GM19455 (cell line): ENCODE measurements around the gene QRICH1.

ENCODE experiments used
- ATAC-seq: cut with Tn5 transposase; IDR thresholded peaks from one replicate; pipeline ENCODE4 v1.9.1; 2021; ENCODE audit not compliant: unreplicated experiment

The QRICH1 gene

DNA sequence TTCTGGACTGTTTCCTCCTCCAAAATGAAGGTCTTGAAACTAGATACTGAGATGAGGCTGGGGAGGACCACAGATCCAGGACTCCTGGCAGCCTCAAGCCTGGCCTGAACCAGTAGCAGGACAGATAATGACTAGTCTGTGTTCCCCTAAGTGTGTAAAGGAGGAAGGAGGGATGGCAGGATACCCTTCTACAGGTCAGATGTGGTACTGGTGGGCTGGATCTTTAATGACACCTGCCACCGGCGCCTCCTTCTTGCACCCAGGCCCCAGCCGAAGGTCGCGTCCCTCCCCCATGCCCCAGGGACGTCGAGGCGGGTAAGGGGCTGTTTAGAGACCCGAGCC, 26.2 kb upstream of the QRICH1 start:
- peak; percentile 4 for ATAC-seq

DNA sequence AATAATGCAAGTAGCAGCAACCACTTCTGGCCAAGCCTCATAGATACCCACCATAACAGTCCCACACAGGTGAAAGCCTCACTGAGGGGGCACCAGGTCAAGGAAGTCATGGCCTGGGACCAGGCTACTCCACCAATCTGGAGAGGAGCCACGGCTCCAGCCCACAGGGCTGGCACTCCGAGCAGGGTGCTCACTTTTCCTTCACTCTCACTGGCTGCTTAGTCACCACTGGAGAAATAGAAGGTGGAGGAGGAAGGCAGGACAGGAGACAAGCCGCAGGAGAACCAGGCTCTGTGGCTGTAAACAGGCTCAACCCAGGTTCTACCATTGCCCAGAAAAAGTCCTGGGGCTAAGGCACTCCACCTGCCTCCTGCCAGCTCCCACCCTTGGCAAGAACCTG, 25.6 kb upstream of the QRICH1 start:
- ATAC-seq = no peak

DNA sequence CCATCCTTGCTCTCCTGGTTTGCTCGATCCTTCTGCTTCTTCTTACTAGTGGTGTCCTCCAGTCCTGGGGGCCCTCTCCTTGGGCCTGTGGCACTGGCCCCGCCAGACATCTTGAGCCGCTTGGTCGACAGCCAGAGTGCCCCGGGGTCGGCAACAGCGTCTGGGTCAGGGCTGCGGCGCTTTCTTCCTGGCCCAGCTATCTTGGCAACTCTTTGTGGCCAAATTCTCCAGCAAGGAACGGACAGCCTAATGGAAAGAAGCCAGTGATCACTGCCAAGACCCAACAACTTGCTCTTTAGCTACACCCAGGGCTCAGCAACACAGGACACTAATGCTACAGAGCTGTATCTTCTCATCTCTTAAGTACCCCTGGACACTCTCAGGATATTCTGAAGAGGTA, 25.2 kb upstream of the QRICH1 start:
- no peak for ATAC-seq

DNA sequence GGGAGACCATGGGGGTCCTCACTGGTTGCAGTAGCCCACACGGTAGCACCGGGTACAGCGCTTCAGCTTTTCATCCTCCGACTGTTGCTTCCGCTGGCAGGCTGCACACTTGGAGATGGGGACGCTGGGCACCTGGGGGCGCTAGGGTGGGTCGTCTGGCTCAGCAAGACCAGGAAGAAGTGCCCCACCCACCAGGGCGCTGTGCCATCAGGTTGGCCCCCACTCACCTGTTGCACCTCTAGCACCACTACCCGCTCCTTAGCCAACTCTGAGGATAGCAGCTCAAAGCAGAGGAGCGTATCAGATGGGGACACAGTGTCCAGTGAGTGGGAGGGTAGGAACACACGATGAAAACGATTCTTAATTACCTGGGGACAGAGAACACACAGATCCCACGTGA, 18.4 kb upstream of the QRICH1 start:
- no peak for ATAC-seq

DNA sequence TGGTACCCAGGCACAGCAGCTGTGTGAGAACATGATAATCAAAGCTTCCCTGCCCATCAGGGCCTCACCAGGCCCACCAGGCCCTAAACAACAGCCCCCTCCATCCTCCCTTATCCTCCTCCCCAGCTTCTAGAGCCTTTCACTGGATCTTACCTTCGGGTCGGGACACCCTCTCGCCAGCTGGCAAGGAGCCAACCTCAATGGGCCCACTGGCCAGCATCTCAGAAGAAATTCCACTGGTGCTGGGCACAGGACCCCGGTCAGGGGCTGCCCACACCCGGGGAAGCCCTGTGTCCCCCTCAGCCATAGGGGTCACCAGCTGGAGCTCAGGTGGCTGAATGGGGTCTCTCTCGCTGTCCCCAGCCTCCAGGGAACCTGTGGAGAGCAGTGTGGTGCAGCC, 17.5 kb upstream of the QRICH1 start:
- ATAC-seq = no peak

DNA sequence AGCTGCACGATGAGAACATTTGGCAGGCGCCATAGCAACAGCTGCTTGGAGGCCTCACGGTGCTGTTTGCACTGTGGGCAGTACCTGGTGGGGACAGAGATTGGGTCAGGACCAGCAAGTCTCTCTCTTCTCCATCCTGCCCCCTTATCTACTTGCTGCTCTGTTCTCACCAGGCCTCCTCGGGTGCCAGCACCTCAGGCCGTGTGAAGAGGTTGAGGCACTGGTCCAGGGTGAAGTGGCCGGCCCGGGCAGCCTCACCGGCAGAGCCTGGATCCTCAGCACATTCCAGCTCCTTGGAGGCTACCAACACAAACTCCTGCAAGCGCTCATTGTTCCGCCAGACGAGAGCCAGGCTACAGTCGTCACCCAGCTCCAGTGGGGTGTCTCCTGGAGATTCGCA, 16.9 kb upstream of the QRICH1 start:
- no peak for ATAC-seq

DNA sequence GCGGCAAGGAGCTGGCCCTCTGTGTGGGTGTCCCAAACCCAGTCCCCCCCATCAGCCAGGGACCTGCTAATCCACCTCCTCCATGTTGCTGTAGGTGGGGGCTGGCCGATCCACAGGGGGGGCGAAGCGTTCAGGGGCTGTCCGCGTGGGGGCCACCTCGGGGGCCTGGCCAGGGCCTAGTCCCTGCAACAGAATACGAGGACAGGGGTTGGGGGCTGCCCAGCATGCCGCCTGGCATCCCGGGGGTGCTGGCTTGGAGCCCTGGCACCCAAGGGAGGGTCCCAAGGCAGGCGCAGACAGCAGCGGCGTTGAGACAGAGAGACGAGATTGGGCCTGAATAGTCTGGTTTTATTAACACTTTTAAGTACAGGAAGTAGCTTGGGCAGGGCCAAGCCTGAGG, 14.5 kb upstream of the QRICH1 start:
- ATAC-seq = no peak

DNA sequence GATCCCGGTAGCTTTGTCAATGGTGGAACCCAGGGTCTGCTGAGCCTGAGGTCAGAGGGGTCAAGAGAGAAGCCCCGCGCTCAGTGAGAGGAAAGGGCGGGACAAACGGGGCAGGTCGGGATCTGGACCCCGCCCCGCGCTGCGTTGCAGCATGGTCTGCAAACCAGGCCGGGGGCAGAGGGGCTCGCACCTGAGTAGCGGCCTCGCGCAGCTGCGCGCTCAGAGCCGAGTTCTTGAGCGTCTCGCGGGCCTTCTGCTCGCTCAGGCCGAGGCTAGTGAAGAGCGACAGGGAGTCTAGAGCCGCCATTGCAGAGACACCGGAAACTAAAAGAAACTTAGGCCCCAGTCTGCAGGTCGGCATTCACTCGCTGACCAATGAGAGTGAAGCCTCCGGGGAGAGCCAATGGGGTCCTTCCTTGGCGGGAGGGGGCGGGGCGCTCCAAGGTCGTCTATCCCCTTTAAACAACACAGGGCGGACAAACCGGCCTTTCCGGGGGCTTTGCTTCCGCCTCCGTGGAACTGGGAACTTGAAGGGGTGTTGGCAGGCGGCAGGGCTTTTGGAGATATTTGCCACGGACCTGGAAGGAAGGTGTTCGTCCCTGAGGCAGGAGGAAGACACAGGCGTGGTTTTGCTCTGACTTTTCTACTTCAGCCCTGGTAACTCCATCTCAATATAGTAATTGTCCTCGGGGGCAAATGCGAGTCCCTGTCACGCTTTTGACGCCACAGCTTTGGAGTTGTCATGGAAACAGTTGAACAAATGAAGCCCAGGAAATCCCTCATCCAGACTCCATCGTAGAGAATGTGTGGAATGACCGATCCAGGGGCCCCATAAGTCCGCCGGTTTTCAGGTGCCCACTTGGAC, 10.8 kb upstream of the QRICH1 start, which contains the start of gene QARS1:
Gene QARS1 (minus strand): TSS at position 331 of the 865 bp plus-strand sequence. CDS start 24 bp downstream, at position 307.
- peak; percentile 95 for ATAC-seq

DNA sequence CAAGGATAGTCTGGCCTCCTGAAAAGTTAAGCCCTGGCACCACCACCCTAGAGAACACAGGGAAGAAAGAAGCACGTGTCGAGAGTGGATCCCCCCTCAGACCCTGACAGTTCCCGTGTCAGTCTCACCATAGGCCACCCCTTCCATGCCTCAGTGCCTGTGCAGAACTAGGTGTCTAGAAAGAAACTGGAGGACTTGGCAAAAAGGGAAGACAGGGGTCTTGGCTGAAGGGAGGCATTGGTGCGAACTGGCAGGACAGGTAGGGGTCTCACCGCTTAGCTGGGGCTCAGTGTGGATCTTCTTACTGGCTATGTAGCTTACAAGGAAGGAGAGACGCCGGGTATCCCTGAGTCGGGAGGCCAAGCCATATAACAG, 10.2 kb upstream of the QRICH1 start:
- ATAC-seq = no peak

DNA sequence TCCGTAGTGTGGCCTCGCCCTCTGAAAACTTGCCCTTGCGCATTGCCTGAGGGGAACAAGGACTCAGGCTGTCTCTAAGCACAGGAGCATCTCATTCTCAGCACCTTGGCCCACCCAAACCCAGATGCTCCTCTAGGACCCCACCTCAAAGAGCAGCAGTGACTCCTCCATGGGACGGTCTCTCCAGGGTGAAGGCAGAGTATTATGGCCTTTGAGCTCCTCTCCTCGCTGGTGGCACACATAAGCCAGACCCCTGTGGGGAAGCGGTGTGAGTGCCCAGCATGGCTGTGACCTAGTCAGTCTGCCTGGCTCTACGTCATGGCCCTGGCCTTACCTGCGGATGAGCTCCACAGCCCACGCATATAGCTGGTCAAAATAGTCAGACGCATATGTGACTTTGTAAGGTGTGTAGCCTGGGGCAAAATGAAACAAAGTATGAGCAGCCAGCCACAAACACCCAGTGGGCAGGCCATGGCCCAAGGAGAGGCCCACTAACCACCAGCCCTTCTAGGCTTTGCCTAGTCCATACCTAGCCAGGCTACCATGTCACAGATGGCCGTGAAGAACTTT, 6.3 kb upstream of the QRICH1 start:
- no peak for ATAC-seq

DNA sequence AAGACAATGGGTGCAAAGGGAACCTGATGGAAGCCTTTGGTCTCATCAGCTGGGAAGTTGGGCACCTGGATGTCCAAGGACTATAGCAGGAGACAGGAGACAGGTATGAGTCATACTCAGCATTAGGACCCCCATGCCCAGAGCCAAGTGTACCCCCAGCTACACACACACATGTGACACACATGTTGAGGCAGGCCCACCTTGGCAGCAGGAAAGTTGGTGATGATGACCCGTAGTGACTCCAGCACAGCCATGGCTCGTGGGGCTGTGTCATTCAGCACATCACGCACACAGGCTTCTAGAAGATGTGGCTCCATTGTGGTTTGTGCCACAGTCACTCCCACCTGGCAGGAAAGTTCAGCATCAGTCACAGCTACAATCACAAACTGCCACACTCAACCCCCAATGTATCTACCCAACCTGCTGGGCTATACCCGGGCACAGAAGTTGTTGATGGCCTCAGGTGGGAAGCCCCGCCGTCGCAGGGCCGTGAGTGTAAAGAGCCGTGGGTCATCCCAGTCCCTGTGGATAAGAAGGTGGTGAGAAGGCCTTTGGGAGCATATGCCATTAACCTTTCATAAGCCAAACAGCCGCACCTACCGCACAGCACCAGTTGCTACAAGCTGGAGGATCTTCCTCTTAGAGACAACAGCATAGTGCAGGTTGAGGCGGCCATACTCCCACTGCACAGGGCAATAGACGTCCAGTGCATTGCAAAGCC, 5.2 kb upstream of the QRICH1 start:
- no peak for ATAC-seq

DNA sequence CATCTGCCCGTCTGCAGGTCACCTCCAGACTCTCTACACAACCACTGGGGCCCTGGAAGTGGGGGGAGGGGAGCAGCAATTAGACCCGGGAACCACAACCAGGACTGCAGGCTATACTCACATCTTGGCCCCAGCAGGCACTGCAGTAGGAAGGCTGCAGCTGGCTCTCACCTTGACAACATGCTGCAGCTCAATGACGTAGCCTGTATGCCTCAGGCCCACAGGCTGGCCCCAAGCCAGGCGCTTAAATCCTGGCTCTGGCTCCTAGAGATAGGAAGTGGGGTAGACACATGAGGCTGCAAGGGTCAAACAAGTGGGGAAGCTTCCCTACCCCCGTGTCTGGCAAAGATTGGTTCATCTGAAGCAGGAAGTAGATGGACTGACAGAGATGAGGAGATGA, 4.6 kb upstream of the QRICH1 start:
- no peak for ATAC-seq

DNA sequence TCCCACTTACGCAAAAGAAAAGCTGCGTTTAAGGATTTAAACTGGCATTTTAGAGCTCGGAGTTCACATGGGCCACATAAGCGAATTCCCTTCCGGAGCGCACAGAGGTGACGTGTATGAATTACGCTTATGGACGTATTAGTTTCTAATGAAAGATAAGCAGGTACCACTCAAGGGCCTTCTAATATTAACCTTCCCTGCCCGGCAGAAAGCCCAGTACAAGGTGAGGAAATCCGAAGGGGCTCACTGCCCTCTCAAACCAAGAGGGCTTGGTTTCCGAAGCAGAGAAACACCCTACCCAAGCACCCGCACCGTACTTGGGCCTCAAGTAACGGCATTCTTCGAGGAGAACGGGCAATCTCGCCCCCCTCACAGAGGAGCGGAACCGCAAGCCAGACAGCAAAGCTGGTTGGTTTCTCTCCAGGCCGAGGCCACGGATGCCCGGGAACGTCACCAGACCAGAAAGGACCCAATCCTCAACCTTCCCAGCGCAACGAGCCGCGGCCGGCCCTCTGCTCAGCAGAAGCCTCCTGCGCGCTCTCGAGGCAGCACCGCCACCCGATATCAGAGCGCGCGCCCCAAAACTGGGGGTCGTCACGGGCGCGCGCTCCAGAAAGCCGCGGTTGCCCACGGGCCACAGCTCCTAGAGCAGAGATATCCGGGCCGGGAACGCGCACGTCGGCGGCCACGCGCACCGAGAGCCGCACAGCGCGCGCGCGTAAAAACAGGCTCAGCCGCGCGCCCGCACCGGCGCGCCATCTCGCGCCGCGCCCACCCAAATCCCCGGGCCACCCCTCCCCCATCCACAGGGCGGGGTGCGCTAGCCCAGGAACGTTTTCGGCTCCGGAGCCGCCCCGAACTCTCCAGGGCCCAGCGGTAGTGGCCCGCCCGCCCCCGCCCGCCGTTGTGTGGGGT, 676 bp downstream of the QRICH1 start:
- ATAC-seq = peak; percentile 41

DNA sequence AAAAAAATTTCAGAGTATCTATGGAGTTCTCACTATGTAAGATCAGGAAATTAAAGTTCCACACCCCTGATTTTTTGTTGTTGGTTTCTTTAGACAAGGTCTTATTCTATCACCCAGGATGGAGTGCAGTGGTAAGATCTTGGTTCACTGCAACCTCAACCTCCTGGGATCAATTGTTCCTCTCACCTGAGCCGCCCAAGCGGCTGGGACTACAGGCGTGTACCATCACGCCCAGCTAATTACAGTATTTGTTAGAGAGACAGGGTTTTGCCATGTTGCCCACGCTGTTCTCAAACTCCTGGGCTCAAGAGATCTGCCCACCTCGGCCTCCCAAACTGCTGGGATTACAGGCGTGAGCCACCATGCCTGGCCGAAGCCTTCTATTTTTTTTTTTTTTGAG, 12.4 kb downstream of the QRICH1 start:
- no peak for ATAC-seq

DNA sequence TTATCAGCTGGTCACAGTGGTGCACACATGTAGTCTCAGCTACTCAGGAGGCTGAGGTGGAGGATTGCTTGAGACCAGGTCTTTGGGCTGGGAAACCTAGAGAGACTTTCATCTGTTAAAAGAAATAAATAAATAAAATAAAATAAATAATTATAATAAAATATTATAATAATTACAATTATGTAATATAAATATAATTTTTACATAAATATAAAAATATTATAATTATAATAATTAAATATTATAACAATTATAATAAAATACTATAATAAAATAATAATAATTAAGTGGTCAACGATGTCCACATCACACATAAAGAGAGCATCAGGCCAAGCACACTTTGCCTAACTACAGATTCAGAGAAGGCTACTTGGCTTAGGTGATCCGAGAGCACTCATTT, 14.6 kb downstream of the QRICH1 start:
- ATAC-seq = no peak

DNA sequence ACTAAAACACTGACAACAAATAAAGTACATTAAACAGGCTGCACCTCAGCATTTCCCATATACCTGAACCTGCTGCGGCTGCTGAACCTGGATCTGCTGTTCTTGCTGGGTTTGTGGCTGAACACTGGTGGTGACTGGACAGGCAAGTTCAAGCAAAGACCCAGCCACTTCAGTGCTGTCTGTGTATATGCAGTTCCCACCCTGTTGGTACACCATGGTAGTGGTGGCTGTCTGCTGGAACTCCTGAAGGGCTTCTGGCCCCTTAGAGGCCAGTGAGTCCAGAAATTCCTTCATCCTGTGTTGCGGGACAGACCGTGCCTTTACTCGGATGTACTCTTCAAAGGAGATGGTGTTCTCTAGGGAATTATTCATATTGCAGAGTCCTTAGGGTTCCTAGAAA, 17.2 kb downstream of the QRICH1 start:
- no peak for ATAC-seq

DNA sequence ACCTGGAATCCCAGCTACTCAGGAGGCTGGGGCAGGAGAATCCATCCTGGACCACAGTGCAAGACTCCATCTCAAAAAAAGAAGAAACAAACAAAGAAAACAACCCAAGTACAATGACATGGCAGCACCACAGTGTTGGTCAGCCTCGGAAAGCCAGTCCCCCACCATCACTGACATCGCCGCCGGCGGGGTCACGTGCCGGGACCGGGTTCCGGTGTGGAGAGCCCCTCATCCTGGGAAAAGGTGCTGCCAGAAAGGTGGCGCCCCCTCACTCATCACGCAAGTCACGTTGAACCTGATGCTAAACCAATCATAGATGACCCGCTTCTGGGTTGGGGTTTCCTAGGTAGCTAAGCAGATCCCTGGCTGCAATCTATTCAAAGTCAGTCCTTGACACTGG, 17.8 kb downstream of the QRICH1 start:
- ATAC-seq = no peak

DNA sequence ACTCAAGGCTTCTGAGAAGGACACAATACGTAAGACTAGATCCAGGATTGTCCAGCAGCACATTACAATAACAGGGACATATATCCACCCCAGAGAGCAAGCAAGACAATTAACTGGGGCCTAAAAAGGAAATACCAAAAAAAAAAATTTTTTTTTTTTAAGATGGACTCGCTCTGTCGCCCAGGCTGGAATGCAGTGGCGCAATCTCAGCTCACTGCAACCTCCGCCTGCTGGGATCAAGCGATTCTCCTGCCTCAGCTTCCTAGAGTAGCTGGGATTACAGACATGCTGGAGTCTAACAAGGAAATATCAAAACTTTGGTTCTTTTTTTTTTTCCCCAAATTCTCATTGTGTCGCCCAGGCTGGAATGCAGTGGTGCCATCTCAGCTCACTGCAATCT, 35.9 kb downstream of the QRICH1 start:
- ATAC-seq = no peak

DNA sequence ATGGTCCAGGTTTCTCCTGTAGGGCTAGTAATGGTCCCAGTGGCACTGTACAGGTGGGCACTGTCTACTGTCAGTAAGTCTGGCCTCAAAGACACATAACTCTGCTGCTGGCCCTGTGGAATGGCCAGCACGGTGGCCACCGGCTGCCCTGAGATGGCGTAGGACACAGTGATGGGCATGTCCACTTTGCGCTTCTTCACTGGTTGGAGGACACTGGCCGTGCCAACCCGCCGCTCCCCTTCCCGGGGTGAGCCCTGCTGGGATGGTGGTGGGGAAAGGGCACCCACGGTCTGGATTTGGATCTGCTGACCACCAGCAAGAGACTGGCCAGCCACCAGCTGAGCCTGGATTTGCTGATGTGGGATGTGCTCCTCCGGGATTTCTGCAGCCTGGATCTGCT, 36.6 kb downstream of the QRICH1 start:
- ATAC-seq = no peak

DNA sequence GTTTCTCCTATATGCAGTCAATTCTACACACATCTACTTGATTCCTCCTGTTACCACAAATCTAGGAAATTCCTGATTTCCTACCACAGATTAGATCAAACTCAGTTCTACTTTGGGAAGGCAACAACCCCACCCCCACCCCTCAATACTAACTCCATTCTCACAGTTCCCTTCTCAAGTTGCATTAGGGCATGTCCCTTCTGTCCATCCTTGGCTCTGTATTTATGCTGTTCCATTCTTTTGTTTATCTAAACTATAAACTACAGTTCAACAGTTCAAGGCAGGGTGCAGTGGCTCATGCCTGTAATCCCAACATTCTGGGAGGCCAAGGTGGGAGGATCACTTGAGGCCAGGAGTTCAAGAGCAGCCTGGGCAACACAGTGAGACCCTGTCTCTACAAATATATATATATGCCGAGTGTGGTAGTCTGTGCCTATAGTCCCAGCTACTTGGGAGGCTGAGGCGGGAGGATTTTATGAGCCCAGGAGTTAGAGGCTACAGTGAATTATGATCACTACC, 39.5 kb downstream of the QRICH1 start:
- ATAC-seq = no peak

DNA sequence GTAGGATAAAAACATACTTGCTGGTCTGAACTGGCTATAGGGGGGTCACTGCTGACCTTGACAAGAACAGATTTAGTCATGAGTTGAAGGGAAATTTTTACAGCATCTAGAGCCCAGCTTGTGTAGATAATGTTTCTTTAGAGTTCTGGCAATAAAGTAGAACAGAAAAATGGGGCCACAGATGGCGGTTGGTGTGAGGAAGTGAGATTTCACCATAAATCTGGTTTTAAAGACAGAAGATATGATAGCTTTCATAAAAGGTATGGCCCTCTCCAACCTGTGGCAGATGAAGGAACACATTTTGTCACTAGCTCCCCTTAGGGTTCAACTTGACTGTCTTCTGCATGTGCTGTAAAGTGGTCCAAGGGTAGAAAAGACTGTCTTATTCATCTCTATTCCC, 40.3 kb downstream of the QRICH1 start:
- ATAC-seq = no peak
